HepG2 (cell line): ENCODE results near the gene HYAL2. TPM values are rescaled to one million over a fixed set of nuclear protein-coding genes. Genes with fewer than 3 reads are reported as not detected.
A peak's percentile ranks its signal among the peaks of the same experiment; 100 is the strongest.

Source experiments
- RARA ChIP-seq: IDR thresholded peaks from 2 replicates; pipeline ENCODE4 v1.6.1; 2016; ENCODE audit warnings: missing genetic modification reagents, missing compliant biosample characterization
- RORA ChIP-seq: sonication (generic); formaldehyde crosslinking; IDR thresholded peaks from 2 replicates; pipeline ENCODE4 v1.5.0; 2020; ENCODE audit warnings: mild to moderate bottlenecking, missing genetic modification reagents, moderate library complexity
- SOX5 ChIP-seq: IDR thresholded peaks from 2 replicates; pipeline ENCODE4 v1.6.1; 2016; ENCODE audit warnings: borderline replicate concordance
- SPEN ChIP-seq: sonication (generic); formaldehyde crosslinking; IDR thresholded peaks from 2 replicates; pipeline ENCODE4 v1.5.1; 2020; ENCODE audit warnings: low read depth, mild to moderate bottlenecking, missing genetic modification reagents
- STAG1 ChIP-seq: sonication (generic); formaldehyde crosslinking; IDR thresholded peaks from 2 replicates; pipeline ENCODE4 v1.4.0; 2020; ENCODE audit warnings: missing genetic modification reagents
- ZNF17 ChIP-seq: sonication (generic); formaldehyde crosslinking; IDR thresholded peaks from 2 replicates; pipeline ENCODE4 v1.5.0; 2020; ENCODE audit warnings: mild to moderate bottlenecking, missing genetic modification reagents
- ZNF180 ChIP-seq: sonication (generic); formaldehyde crosslinking; IDR thresholded peaks from 2 replicates; pipeline ENCODE4 v1.4.0; 2020; ENCODE audit warnings: low read depth, missing genetic modification reagents, borderline replicate concordance
- ZNF253 ChIP-seq: sonication (generic); formaldehyde crosslinking; IDR thresholded peaks from 2 replicates; pipeline ENCODE4 v1.8.0; 2022; ENCODE audit warnings: mild to moderate bottlenecking, missing genetic modification reagents, borderline replicate concordance
- ZNF607 ChIP-seq: sonication (generic); formaldehyde crosslinking; IDR thresholded peaks from 2 replicates; pipeline ENCODE4 v1.5.1; 2020; ENCODE audit warnings: missing genetic modification reagents, mild to moderate bottlenecking, borderline replicate concordance
- ZNF674 ChIP-seq: sonication (generic); formaldehyde crosslinking; IDR thresholded peaks from 2 replicates; pipeline ENCODE4 v1.5.0; 2020; ENCODE audit warnings: low read depth, mild to moderate bottlenecking, missing genetic modification reagents
- polyA plus RNA-seq, 8 experiments: library from polyadenylated mRNA; depleted of rRNA in 3 of 8; stranded (reverse) in 7 of 8; unstranded in 1 of 8; fragments of >200 nt; fragmentation: Illumina TruSeq in 4 of 8; extraction: Trizol in 4 of 8; gene quantifications; 2 replicates each; pipeline versions ENCODE4 v1.2.1 to v1.2.3, GENCODE V29; 2011 to 2016; ENCODE audit warnings: low read depth in 4 of 8, missing spikeins in 1 of 8, mixed read lengths in 1 of 8; ENCODE audit not compliant: insufficient read depth in 1 of 8
- total RNA-seq, 5 experiments: library from RNA; depleted of rRNA; stranded (reverse); fragments of >200 nt; fragmentation: Illumina TruSeq; extraction: Trizol; gene quantifications; 2 replicates each; pipeline ENCODE4 v1.2.3, GENCODE V29; 2016; ENCODE audit warnings: low read depth in 1 of 5
- TF ChIP-seq, protein P1 (sequence below): sonication (generic); formaldehyde crosslinking; IDR thresholded peaks from 2 replicates; pipeline ENCODE4 v1.4.0; 2020; ENCODE audit warnings: missing genetic modification reagents, borderline replicate concordance
- TF ChIP-seq, protein P2 (sequence below): IDR thresholded peaks from 2 replicates; pipeline ENCODE4 v1.6.1; 2016; ENCODE audit warnings: low read depth
- TF ChIP-seq, protein P3 (sequence below): sonication (generic); formaldehyde crosslinking; IDR thresholded peaks from 2 replicates; pipeline ENCODE4 v1.5.0; 2020; ENCODE audit warnings: missing genetic modification reagents
- TF ChIP-seq, protein P4 (sequence below): sonication (generic); formaldehyde crosslinking; IDR thresholded peaks from 2 replicates; pipeline ENCODE4 v1.4.0; 2020; ENCODE audit warnings: missing genetic modification reagents
- TF ChIP-seq, protein P5 (sequence below): sonication (generic); formaldehyde crosslinking; IDR thresholded peaks from 2 replicates; pipeline ENCODE4 v1.9.0; 2021; ENCODE audit warnings: missing genetic modification reagents, borderline replicate concordance
- TF ChIP-seq, protein P6 (sequence below): sonication (generic); formaldehyde crosslinking; IDR thresholded peaks from 2 replicates; pipeline ENCODE4 v1.4.0; 2020; ENCODE audit warnings: low read depth, mild to moderate bottlenecking, missing genetic modification reagents

HYAL2 gene
- total and polyA plus RNA-seq, 2 of the 13 experiments (the other 11 are each of a cell fraction or from before 2014, with no cell fraction given): 76.2 to 102 TPM

DNA sequence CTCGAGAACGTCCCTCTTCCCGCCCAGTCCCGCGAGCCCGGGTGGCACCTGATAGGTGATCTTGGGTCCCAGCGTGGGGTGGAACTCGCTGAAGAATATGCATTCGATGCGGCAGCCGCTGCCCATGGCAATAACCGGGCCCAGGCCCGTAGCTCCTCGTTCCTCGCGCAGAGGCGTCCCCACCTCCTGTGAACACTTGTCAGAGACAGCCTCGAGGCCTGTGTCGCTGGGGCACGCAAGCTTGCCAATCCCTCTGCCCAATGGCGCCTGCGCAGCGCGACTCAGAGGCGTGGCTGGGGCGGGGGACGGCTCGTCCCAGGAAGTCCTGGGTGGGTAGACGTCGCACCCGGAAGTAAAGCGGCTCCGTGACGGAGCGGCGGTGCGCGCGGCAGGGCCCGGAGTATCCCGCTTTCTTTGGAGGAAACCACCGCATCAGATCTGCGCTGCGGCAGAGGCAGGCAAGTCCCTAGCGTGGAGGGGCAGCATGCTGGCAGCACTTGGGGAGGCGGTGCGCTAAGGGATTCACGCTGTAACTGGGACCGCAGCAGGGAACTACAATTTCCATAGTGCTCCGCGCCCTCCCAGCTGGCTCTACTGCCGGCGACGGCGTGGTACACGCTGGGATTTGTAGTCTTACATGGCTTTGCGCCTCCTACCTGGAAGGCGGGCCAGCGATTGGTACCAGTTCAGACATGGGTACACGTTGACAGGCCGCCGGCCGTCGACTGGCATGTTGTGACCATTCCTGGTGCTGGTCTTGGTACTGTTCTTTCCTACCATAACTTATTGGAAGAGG, 28.2 kb upstream of the HYAL2 start, which contains the start of the genes CYB561D2 and NPRL2 (continued):
- peak; percentile 95 for TF ChIP-seq ZNF253
- peak; percentile 99 for TF ChIP-seq ZNF607 (CRISPR knock-in tag)
- peak; percentile 55; the same call in 1 of the 2 replicates for TF ChIP-seq SOX5 (CRISPR knock-in tag)
- TF ChIP-seq ZNF674 (CRISPR knock-in tag): no peak
- TF ChIP-seq RARA (CRISPR knock-in tag): peak; percentile 64; the same call in 1 of the 2 replicates
- TF ChIP-seq, protein P1, sequence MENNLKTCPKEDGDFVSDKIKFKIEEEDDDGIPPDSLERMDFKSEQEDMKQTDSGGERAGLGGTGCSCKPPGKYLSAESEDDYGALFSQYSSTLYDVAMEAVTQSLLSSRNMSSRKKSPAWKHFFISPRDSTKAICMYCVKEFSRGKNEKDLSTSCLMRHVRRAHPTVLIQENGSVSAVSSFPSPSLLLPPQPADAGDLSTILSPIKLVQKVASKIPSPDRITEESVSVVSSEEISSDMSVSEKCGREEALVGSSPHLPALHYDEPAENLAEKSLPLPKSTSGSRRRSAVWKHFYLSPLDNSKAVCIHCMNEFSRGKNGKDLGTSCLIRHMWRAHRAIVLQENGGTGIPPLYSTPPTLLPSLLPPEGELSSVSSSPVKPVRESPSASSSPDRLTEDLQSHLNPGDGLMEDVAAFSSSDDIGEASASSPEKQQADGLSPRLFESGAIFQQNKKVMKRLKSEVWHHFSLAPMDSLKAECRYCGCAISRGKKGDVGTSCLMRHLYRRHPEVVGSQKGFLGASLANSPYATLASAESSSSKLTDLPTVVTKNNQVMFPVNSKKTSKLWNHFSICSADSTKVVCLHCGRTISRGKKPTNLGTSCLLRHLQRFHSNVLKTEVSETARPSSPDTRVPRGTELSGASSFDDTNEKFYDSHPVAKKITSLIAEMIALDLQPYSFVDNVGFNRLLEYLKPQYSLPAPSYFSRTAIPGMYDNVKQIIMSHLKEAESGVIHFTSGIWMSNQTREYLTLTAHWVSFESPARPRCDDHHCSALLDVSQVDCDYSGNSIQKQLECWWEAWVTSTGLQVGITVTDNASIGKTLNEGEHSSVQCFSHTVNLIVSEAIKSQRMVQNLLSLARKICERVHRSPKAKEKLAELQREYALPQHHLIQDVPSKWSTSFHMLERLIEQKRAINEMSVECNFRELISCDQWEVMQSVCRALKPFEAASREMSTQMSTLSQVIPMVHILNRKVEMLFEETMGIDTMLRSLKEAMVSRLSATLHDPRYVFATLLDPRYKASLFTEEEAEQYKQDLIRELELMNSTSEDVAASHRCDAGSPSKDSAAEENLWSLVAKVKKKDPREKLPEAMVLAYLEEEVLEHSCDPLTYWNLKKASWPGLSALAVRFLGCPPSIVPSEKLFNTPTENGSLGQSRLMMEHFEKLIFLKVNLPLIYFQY: peak; percentile 61; the same call in 1 of the 2 replicates
- TF ChIP-seq STAG1 (CRISPR knock-in tag): peak; percentile 3; the same call in 1 of the 2 replicates
- peak; percentile 95 for TF ChIP-seq SPEN
- no peak for TF ChIP-seq ZNF17 (CRISPR knock-in tag)
- TF ChIP-seq, protein P2, sequence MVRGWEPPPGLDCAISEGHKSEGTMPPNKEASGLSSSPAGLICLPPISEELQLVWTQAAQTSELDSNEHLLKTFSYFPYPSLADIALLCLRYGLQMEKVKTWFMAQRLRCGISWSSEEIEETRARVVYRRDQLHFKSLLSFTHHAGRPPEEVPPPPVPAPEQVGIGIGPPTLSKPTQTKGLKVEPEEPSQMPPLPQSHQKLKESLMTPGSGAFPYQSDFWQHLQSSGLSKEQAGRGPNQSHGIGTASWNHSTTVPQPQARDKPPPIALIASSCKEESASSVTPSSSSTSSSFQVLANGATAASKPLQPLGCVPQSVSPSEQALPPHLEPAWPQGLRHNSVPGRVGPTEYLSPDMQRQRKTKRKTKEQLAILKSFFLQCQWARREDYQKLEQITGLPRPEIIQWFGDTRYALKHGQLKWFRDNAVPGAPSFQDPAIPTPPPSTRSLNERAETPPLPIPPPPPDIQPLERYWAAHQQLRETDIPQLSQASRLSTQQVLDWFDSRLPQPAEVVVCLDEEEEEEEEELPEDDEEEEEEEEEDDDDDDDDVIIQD (CRISPR knock-in tag): no peak
- TF ChIP-seq, protein P3, sequence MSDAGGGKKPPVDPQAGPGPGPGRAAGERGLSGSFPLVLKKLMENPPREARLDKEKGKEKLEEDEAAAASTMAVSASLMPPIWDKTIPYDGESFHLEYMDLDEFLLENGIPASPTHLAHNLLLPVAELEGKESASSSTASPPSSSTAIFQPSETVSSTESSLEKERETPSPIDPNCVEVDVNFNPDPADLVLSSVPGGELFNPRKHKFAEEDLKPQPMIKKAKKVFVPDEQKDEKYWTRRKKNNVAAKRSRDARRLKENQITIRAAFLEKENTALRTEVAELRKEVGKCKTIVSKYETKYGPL (CRISPR knock-in tag): peak; percentile 68; the same call in 1 of the 2 replicates
- TF ChIP-seq, protein P4, sequence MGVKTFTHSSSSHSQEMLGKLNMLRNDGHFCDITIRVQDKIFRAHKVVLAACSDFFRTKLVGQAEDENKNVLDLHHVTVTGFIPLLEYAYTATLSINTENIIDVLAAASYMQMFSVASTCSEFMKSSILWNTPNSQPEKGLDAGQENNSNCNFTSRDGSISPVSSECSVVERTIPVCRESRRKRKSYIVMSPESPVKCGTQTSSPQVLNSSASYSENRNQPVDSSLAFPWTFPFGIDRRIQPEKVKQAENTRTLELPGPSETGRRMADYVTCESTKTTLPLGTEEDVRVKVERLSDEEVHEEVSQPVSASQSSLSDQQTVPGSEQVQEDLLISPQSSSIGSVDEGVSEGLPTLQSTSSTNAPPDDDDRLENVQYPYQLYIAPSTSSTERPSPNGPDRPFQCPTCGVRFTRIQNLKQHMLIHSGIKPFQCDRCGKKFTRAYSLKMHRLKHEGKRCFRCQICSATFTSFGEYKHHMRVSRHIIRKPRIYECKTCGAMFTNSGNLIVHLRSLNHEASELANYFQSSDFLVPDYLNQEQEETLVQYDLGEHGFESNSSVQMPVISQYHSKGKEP: no peak
- TF ChIP-seq, protein P5, sequence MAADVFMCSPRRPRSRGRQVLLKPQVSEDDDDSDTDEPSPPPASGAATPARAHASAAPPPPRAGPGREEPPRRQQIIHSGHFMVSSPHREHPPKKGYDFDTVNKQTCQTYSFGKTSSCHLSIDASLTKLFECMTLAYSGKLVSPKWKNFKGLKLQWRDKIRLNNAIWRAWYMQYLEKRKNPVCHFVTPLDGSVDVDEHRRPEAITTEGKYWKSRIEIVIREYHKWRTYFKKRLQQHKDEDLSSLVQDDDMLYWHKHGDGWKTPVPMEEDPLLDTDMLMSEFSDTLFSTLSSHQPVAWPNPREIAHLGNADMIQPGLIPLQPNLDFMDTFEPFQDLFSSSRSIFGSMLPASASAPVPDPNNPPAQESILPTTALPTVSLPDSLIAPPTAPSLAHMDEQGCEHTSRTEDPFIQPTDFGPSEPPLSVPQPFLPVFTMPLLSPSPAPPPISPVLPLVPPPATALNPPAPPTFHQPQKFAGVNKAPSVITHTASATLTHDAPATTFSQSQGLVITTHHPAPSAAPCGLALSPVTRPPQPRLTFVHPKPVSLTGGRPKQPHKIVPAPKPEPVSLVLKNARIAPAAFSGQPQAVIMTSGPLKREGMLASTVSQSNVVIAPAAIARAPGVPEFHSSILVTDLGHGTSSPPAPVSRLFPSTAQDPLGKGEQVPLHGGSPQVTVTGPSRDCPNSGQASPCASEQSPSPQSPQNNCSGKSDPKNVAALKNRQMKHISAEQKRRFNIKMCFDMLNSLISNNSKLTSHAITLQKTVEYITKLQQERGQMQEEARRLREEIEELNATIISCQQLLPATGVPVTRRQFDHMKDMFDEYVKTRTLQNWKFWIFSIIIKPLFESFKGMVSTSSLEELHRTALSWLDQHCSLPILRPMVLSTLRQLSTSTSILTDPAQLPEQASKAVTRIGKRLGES: peak; percentile 75; the same call in 1 of the 2 replicates
- no peak for TF ChIP-seq RORA (CRISPR knock-in tag)
- TF ChIP-seq ZNF180 (CRISPR knock-in tag): no peak
- TF ChIP-seq, protein P6, sequence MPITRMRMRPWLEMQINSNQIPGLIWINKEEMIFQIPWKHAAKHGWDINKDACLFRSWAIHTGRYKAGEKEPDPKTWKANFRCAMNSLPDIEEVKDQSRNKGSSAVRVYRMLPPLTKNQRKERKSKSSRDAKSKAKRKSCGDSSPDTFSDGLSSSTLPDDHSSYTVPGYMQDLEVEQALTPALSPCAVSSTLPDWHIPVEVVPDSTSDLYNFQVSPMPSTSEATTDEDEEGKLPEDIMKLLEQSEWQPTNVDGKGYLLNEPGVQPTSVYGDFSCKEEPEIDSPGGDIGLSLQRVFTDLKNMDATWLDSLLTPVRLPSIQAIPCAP: 0 out of 2 replicates have a peak, but pooled peaks have one; percentile 63
